Stimulated activated CD4-positive, alpha-beta T cell treated with anti-CD3 and anti-CD28 coated beads, TNF-alpha, amount 100 ng/mL, for 48 hours (primary cell): Measurements from ENCODE around the gene ARHGAP10.

Experiments
- DNase-seq, 3 donors: peaks; one replicate each; pipeline ENCODE4 v3.0.0-alpha.2; 2020; ENCODE audit warnings: low read depth in 3 of 3

ARHGAP10 gene

GRCh38 chr4:147731580-147732517 lies at the start of gene ARHGAP10:
Gene ARHGAP10, plus strand, starts transcription at chr4:147732088. Its CDS starts 214 bp downstream, at chr4:147732302.
- peak; percentile 34 to 58 (median 35) for DNase-seq

GRCh38 chr4:147682755-147683154 lies 49.1 kb upstream of the ARHGAP10 start:
- no peak for DNase-seq

- no peak for DNase-seq
Observed at GRCh38 chr4:147683188-147683591, 48.7 kb upstream of the ARHGAP10 start.

DNA sequence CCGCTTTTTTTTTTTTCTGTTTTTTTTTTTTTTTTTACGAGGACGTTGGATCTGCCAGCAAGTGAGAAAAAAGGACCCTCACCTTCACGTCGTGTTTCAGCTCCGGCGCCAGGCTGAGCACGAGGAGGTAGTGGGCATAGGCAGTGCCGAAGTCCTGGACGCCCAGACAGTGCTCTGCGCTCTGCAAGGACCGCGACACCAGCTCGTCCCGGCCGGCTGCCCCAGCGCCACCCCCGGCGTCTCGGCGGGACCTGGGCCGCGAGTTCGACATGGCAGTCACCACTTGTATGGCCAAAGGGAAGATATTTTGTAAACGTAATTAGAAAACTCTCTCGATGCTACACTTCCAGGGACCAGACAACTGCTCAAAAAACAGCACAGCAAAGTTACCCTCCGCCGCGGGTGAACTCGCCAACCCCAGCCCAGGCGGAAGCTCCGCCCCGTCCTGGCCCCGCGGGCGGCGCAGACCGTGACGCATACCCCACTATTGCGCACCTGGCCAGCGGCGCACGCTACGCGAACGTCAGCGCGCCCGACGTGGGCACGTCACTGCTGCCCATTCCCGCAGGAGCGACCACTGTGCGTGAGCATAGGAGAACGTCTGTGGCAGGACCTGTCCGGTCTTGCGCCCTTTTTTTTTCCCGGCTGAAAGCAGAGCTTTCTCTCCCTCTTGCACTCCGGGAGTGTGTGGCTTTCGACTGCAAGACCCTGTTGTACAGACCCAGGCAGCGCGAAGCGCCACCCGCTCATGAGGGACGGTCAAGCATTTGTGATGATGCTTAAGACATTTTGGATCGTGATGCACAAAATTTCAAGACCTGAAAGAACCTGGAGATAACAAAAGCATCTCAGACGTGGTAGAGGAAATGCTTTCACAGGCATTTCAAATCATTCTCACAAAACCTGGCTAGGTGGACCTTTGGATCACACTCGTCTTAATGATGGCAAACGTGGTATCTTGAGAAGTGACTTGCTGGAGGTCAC lies 47.9 kb upstream of the ARHGAP10 start, which contains the start of gene PRMT9:
Gene PRMT9, minus strand, starts transcription at position 447 of the 984 bp plus-strand sequence. Its CDS starts 176 bp downstream, at position 271.
- peak; percentile 74 to 82 (median 75) for DNase-seq

- no peak for DNase-seq
Observed at GRCh38 chr4:147689067-147689466, 42.8 kb upstream of the ARHGAP10 start.

DNA sequence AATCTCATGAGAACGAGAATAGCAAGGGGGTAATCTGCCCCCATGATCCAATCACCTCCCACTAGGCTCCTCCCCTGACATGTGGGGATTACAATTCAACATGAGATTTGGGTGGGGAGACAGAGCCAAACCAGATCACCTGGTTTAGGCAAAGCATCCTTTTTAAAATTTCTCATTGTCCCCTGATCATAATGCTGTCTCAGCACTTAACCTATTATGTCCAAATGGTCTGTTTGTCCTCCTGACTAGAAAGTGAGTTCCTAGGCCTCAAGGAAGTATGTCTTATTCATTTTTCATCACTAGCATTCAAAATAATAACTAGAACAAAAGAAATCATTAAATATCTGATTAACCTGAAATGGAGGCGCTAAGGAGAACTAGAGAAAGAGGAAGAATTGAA lies 40.1 kb upstream of the ARHGAP10 start:
- DNase-seq, result no peak

DNA sequence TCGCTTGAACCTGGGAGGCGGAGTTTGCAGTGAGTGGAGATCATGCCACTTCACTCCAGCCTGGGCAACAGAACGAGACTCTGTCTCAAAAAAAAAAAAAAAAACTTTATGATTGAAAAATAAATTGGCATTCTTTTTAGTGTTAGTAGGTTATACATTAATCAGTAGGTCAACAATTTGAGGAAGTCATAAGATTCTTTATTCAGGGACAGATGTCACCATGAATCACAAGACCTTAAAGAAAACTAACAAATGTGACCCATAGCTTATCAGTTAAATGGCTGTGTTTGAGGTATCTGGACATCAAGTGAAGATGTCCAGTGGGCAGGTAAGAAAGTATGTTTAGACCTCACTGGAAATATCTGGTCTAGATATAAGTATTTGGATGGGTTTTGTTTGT lies 38.7 kb upstream of the ARHGAP10 start:
- no peak for DNase-seq

- no peak for DNase-seq
Observed at GRCh38 chr4:147696866-147697265, 35.0 kb upstream of the ARHGAP10 start.

- no peak for DNase-seq
Observed at GRCh38 chr4:147704846-147705245, 27.0 kb upstream of the ARHGAP10 start.

- DNase-seq, result peak in 2 of 3 donors; percentile 22 to 31
Observed at GRCh38 chr4:147707892-147708672, 23.8 kb upstream of the ARHGAP10 start.

- DNase-seq, result no peak
Observed at GRCh38 chr4:147709999-147710398, 21.9 kb upstream of the ARHGAP10 start.

GRCh38 chr4:147714575-147715401 lies 17.1 kb upstream of the ARHGAP10 start:
- DNase-seq, result no peak

DNA sequence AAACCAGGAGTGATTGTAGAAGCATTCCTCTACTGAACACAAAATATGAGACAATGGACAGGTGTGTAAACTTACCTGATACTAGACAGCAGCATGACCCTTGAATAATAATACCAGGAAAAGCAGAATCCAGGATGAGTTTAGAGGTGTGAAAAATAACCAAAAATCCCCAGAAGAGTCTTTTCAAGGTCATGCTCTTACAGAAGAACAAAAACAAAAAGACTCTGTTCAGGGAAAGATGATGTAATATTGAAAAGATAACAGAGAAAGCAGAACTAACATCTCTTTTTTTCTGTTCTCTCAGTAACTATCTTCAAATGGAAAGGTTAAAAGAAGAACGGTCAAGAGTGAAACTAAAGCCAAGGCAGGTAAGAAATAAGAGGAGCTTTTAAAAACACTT lies 14.0 kb upstream of the ARHGAP10 start:
- DNase-seq, result no peak

GRCh38 chr4:147723326-147723725 lies 8.6 kb upstream of the ARHGAP10 start:
- no peak for DNase-seq

GRCh38 chr4:147724468-147725201 lies 7.3 kb upstream of the ARHGAP10 start:
- no peak for DNase-seq

GRCh38 chr4:147725673-147726072 lies 6.2 kb upstream of the ARHGAP10 start:
- no peak for DNase-seq

DNA sequence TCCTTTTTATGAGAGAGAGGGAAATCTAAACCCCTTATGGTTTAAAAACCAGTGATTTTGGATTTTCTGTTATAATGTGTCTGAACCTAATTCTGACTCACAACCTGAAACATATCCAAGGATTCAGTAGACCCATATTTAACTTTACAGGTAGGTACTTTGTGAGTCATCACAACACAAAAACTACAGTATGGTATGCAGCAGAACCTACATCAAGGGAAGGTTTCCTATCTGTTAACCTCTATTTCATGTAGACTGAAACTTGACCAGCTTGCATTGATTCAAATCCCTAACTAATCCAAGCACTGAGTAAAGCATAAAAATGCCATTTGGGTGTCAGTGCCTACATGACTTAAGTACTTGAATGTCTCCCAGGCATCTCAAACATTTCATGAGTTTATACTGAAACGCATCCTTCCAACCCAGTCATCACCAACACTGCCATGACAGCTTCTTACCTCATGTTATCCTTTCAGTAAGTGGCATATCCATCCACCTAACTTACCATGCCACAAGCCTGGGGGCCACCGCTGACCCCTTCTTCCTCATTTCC lies 4.3 kb upstream of the ARHGAP10 start:
- DNase-seq, result no peak

- no peak for DNase-seq
Observed at GRCh38 chr4:147730333-147730732, 1.6 kb upstream of the ARHGAP10 start.

DNA sequence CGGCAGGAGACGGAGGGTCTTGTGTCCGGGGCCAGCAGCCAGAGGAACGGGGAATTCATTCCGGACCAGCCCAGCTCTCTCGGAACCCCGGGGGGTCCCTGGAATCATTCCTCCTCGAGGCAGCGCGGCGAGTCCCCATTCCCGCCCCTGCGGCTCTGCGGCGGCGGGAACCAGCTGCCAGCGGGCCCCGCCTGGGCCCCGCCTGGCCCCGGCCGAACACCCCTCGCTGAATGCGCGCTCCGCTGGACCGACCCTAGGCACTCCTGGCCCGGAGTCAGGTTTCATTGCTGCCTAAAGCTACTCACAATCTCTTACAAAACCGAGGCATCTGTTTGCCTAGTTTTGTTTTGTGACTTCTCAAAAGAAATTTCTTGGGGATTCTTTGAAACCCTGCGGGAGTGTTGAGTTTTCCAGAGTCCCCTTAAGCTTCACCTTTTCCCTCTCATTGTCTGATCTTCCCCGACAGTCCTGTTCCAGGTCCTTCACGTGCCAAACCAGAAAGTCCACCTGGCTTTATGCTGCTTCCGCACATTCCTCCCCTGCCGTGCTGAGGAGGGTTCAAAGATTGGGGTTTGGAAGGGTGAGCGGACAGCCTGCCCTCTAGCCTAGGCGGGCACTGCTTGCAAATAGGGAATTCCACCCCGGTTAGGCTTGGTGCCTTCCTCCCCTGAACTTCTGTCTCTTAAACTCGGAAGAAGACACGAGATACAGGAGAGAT lies 789 bp downstream of the ARHGAP10 start:
- peak in 1 of 3 donors; percentile 8 for DNase-seq
